ENCODE results near the gene NRXN3. TPM values are rescaled to one million over a fixed set of nuclear protein-coding genes. Genes with fewer than 3 reads are reported as not detected.
"Not testable (repeated sequence)": the region's sequence is repeated elsewhere in the genome, so short reads cannot be mapped to it uniquely, and the experiment has no call there.

NRXN3 gene
- total RNA-seq, 1 donor from 2014 or later = 4.1 TPM

DNA sequence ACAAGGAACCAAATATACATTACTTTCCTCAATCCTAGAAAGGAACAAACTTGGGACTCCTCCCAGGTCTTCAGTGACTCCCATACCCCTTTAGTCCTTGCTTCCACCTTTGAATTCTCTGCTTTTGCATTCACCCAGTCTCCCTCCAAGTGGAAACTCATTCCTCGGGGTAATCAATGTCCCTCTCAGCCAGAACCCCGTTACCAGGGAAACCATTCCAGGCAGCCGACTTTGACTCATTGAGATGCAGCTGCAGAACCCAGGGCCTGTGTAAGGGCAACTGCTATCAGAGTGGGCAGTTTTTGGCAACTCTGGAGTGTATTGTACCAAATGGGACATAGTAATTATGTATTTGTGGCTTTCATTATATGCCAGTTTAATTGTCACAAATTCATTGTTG is 186.2 kb downstream of the NRXN3 start:
- no peak for DNase-seq (ENCODE audit: low spot score)
- intact Hi-C loops (cut with DNase I) = no loop called here

GRCh38 chr14:78358591-78358990 is 188.4 kb downstream of the NRXN3 start:
- intact Hi-C loops (cut with DNase I) = no loop called here
- DNase-seq (ENCODE audit: low spot score) = no peak

- no peak for DNase-seq (ENCODE audit: low spot score)
- intact Hi-C loops (cut with DNase I) = no loop called here
These were observed 189.4 kb downstream of the NRXN3 start for GRCh38 chr14:78359581-78359980.

DNA sequence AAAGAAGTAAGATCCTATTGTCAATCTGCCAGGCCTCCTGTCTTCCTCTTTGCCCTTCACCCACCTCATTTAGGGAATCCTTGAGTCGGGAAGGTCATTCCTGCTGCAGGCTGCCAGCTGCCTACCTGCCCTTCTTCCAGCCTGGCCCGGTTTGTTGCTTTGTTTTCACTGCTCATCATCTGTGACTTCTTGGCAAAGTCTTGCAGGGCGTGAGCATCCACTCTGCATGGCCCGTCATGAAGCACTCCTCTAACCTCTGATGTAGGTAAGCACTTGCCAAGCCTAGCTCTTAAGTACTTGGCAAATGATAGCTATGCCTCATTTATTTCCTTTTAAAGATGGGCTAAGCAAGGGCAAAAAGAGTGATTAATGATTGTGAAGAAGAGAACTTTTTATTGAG is 192.8 kb downstream of the NRXN3 start:
- no peak for DNase-seq (ENCODE audit: low spot score)
- intact Hi-C loops (cut with DNase I) = no loop called here

DNA sequence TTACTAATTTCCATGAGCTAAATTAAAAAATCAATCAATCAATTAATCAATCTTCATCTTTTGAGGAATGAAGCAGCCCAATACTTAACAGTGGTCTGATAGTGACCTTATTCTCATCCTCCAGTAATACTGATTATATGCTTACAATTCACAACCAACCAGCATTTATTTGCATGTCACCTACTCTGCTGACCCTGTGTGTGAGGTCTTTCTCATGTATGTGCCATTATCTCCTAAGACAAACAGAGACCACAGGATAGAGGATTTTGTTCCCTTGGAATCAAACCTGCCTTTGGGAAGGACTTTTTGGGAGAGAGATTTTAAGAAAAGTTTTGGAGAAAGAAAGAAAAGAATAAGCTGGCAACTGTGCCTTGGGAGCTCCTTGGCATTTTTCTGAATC is 197.2 kb downstream of the NRXN3 start:
- DNase-seq (ENCODE audit: low spot score) = no peak
- intact Hi-C loops (cut with DNase I) = no loop called here

GRCh38 chr14:78383060-78383459 is 212.9 kb downstream of the NRXN3 start:
- intact Hi-C loops (cut with DNase I) = no loop called here
- DNase-seq (ENCODE audit: low spot score) = no peak

- DNase-seq (ENCODE audit: low spot score) = no peak
- intact Hi-C loops (cut with DNase I) = no loop called here
These were observed 228.0 kb downstream of the NRXN3 start for GRCh38 chr14:78398216-78398615.

- intact Hi-C loops (cut with DNase I) = no loop called here
These were observed 229.2 kb downstream of the NRXN3 start for GRCh38 chr14:78399316-78399889.

DNA sequence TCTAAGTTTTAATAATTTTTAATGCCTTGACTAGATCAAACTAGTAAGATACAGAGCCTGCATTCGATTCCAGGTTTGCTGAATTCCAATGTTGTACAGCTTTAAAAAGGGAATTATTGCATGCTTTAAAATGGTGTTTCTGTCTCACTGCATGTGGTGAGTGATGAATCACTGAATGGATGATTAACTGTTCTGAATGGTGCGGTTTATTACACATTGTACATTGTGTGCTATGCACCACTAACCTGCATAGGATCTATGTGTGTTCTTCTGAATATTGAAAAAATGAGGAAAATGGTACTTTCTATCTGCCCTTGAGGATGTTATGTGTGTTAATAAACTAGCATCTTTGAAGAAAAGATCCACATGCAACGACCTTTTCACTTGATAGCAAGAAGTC is 231.7 kb downstream of the NRXN3 start:
- no peak for DNase-seq (ENCODE audit: low spot score)
- intact Hi-C loops (cut with DNase I) = no loop called here

More at GRCh38 chr14:78399316-78399889, 229.2 kb downstream of the NRXN3 start:
- DNase-seq (ENCODE audit: low spot score) = no peak

- no peak for DNase-seq (ENCODE audit: low spot score)
- intact Hi-C loops (cut with DNase I) = no loop called here
These were observed 233.2 kb downstream of the NRXN3 start for GRCh38 chr14:78403278-78403815.

GRCh38 chr14:78405079-78405856 is 235.1 kb downstream of the NRXN3 start:
- intact Hi-C loops (cut with DNase I) = no loop called here
- DNase-seq (ENCODE audit: low spot score) = no peak

DNA sequence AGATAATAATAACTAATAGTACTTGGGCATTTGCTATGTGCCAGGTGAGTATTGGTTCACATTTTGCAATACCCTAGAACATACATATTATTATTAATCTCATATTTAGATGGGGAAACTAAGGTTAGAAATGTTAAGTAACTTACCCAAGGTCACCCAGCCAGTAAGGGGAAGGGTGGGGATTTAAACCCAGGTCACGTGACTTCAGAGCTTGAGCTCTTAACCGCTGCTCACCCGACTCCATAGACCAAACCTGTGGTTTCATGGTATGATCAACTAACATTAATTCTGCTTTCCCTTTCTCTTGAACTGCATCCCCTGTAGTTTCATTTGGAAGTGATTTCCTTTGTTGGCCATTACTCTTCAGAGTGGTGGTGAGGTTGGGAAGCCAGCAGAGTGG is 242.3 kb downstream of the NRXN3 start:
- intact Hi-C loops (cut with DNase I) = no loop called here

GRCh38 chr14:78414172-78414571 is 244.0 kb downstream of the NRXN3 start:
- intact Hi-C loops (cut with DNase I) = no loop called here
- no peak for DNase-seq (ENCODE audit: low spot score)

More for the DNA sequence above, 242.3 kb downstream of the NRXN3 start:
- no peak for DNase-seq (ENCODE audit: low spot score)

DNA sequence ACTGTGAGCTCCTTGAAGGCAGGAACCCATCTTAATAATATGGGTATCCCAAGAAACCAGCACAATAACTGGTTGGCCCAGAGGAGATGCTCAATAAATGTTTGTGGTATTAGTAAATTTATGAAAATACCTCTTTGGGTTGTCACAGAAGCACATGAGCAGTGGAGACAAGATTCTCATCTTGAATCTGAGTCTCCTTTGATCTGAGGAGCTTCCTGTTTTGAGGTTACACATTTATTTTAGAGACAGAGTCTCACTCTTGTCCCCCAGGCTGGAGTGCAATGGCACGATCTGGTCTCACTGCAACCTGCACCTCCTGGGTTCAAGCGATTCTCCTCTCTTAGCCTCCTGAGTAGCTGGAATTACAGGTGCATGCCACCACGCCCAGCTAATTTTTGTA is 247.4 kb downstream of the NRXN3 start:
- intact Hi-C loops (cut with DNase I) = no loop called here
- no peak for DNase-seq (ENCODE audit: low spot score)

GRCh38 chr14:78424311-78424710 is 254.1 kb downstream of the NRXN3 start:
- intact Hi-C loops (cut with DNase I) = no loop called here
- no peak for DNase-seq (ENCODE audit: low spot score)

DNA sequence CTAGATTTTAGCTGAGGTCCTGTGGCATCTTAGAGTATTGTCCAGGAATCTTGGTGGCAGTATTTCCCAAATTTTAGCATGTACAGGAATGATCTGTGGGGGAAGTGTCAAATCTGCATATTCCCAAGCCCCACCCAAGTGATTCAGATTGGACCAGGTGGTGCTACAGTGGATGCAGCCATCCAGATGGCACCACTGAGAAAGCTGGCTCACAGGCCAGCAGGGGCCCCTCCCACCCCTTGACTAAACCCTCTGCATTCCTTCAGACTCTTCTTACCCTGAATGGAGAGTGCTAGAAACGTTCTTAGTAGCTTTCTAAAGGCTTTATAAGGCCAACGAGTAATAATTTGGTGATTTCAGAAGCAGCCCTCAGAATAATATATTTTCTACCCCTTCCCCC is 255.2 kb downstream of the NRXN3 start:
- intact Hi-C loops (cut with DNase I) = no loop called here
- no peak for DNase-seq (ENCODE audit: low spot score)

GRCh38 chr14:78425782-78426181 is 255.6 kb downstream of the NRXN3 start:
- intact Hi-C loops (cut with DNase I) = no loop called here
- no peak for DNase-seq (ENCODE audit: low spot score)

- intact Hi-C loops (cut with DNase I) = no loop called here
- DNase-seq (ENCODE audit: low spot score) = no peak
These were observed 261.9 kb downstream of the NRXN3 start for GRCh38 chr14:78432046-78432445.

DNA sequence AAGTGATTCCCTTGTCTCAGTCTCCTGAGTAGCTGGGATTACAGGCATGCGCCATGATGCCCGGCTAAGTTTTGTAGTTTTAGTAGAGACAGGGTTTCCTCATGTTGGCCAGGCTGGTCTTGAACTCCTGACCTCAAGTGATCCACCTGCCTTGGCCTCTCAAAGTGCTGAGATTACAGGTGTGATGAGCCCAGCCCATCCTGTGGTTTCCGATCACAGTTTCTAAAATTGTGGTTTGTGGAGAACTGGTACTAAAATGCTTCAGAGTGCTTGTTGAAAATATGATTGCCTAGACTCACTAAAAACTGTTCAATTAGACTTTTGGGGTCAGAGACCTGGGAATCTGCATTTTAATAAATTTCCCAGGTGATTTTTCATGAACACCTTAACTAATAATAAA is 267.3 kb downstream of the NRXN3 start:
- intact Hi-C loops (cut with DNase I); DNase-seq (ENCODE audit: low spot score): not testable (repeated sequence)

GRCh38 chr14:78440356-78440894 is 270.3 kb downstream of the NRXN3 start:
- intact Hi-C loops (cut with DNase I) = no loop called here

DNA sequence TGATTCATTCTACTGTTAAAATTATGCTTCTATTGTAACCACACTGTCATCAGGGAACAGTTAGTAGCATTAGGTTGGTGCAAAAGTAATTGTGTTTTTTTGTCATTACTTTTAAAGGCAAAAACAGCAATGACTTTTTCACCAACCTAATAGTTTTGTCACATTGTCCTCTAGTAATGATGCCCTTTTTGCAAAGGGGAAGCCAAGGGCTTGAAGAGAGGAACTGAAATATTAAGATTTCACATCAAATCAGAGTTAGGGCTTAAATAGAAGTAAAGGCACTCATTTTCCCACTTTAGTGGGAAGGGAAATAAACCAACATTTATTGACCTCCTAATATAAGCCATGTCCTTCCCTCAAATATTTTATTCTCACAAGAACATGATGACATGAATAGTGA is 273.7 kb downstream of the NRXN3 start:
- intact Hi-C loops (cut with DNase I) = no loop called here
- DNase-seq (ENCODE audit: low spot score) = no peak

More at GRCh38 chr14:78440356-78440894, 270.3 kb downstream of the NRXN3 start:
- no peak for DNase-seq (ENCODE audit: low spot score)
